Measurements from ENCODE around the gene IFITM10.
A peak's percentile ranks its signal among the peaks of the same experiment; 100 is the strongest.

IFITM10 gene

GRCh38 chr11:1750840-1751530 is 590 bp upstream of the IFITM10 start:
- DNase-seq, result no peak

DNA sequence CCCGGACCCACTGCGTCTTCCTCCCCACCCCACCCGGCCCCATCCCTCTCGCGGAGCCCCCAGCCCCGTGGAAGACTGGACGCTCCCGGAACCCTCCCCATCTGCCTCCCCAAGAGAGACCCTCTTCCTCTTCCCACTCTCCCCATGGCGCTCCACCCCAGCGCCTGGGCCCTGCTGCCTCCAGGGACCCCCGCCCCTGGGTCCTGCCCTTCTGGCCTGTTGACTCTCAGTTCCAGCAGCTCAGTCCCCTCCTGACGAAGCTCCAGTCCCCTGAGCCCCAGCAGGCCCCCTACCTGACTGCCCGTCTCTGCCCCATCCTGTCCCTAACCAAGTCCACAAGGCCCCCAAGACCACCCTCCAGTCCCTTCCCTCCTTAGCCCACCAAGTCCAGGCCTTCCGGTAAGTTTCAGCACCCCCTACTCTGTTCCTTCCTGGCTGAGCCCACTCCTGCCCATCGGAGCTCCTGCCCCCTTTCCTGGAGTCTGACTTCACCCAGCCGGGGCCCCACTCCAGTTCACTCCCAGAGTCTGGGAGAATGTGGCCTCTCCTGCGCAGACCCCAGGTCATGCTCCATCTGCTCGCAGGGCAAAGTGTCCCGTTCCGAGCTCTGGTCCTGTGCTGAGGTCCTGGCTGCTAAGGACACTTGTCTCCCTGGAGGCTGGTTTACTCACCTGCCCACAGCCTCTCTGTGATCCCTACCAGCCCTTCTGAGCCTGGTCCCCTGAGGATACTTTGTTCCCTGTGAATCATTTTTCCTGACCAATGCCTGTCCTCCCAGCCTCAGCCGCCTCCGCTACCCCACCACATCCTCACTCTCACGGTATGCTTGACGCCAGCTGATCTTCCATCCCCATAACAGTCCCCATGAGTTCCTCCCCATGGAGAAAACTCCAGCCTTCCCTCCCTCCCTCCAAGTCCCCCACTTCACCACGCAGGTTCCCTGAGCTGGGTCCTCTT is 722 bp downstream of the IFITM10 start:
- DNase-seq, result no peak

DNA sequence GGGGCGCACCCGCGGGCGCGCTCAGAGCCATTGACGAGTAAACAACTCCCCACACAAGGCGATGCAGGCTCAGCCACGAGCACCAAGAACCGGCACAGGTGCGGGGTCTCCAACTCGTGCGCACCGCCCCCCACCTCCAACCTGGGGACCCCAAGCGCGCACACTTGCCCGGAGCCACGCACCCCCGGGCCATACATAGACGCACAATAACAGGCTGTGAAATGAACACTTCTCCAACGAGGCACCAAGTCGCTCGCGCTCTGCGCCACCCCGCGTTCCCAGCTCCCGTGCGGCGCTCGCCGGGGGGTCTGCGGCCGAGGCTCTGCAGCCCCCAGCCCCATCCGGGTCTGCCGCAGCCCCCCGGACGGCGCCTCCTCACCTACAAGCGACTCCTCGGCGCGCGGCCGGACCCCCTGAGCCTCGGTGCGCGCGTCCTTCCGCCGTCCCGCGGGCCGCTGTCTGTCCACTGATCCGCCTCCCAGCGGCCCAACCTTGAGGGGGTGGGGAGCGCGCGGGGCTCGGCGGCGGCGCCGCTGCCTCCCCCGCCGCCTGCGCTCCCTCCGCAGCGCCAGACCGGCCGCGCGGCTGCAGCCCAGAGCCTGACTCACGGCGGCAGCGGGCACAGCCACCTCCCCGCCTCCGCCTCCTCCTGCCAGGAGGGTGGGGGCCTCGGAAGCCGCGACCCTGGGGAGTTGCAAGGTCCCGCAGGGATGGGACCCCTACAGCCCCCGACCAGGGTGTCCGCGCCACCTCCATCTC is 1.6 kb downstream of the IFITM10 start:
- no peak for DNase-seq

DNA sequence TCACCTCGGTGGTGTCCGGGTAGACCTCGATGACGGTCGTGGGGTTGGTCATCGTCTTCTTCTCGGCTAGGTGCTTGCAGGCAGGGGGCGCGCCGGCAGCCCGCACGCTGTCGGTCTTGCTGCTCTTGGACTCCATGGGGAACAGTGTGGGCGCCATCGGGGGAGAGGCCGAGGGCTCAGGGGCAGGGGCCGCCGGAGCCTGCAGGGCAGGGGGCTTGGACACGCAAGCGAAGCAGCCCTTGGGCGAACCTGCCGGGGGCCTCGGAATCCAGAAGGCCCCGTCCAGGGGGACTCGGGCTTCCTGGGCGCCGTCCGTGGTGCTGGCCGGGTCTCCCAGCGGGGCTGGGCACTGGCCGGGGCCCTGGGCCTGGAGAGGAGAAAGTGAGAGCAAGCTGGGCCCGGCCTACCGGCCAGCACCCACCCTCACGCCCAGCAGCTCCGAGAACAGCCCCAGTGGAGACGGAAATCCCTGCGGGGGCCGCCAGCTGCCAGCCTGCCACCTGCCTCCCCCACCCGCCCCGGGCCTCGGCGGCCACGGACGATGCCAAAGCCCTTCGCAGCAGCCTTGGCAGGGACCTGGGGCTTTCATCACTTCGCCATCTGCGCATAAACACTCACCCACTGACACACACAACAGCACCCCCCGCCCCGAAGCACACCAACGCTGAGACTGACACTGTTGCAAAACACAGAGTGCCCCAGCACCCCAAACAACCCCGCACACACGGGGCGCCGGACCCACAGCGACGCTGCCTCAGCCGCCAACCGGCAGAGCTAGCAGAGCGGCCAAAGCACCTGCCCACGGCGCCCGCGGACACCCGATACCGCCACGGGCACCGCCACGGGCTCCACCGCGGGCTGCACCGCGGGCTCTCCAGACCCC is 2.4 kb downstream of the IFITM10 start:
- no peak for DNase-seq

- DNase-seq, result no peak
Observed at GRCh38 chr11:1746956-1747752, 3.2 kb downstream of the IFITM10 start.

- peak; percentile 25 for DNase-seq
Observed at GRCh38 chr11:1746511-1746931, 3.9 kb downstream of the IFITM10 start.

GRCh38 chr11:1745701-1746320 is 4.6 kb downstream of the IFITM10 start:
- no peak for DNase-seq

GRCh38 chr11:1744891-1745700 is 5.3 kb downstream of the IFITM10 start:
- no peak for DNase-seq

DNA sequence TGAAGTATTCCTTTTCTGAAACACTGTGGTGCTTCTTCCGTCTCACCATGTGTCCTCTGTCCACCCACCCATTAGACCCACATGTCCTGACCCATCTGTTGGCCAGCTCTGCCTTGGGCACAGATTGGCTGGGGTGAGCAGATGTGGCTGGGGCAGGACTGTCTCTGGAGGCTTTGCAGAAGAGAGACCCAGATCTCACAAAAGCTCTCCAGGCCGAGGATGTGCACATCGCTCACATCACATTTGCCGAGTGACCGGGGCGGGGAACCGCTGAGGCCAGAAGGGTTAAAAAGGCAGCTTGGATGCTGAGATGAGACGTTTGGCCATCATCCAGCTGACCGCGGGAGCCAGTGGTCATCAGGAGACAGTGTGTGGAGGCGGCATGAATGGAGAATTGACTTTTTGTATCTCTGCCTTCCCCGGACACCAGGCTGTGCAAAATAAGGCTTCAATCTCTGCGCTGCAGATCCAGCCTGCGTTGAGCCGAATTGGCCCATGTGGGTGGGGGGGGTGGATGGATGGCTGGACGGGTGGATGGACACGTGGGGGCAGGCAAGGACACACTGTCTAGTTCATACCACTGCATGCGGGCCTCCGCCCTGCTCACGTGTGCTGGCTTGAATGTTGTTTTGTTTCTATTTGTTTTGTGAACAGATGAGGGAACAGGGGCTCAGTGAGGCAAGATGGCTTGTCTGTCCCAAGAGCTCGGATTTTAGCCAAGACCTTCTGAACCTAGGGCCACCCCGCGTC is 6.1 kb downstream of the IFITM10 start:
- DNase-seq, result no peak

DNA sequence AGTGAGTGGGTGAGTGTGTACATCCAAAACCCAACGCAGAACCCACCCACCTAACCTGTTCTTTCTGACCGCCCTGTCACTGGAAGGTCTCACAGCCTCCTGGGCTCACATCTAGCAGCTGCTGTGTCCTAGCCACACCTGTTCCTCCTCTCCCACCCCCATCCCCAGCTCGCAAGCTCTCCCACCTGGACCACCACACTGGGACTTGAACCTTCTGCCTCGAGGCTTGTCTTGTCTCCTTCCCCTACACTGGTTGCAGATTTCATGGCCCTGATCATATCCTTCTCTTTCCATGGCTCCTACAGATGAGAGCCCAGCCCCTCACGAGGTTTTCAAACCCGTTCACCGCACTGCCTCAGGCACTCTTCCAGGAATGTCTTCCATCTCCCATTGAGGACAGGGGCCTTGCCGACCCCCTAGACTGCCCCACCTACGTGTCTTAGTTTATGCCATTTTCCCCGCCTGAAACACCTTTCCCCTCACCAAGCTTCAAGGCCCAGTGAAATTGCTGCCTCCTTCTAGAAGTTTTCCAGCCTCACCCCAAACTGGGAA is 6.7 kb downstream of the IFITM10 start:
- no peak for DNase-seq

GRCh38 chr11:1742869-1743584 is 7.4 kb downstream of the IFITM10 start:
- no peak for DNase-seq

GRCh38 chr11:1742371-1742770 is 8.0 kb downstream of the IFITM10 start:
- no peak for DNase-seq

DNA sequence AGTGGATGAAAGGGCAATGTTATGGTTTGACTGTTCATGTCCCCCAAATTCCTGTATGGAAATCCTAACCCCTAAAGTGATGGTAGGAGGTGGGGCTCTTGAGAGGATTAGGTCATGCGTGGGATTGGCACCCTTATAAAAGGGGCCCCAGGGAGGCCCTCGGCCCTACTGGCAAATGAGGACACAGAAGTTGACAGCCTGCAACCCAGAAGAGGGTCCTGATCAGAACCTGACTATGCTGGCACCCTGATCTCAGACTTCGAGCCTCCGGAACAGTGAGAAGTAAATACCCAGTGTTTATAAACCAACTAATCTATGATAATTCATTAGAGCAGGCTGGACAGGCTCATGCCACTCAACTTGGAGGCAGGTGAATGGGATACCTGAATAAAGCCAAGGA is 8.7 kb downstream of the IFITM10 start:
- DNase-seq, result no peak

- no peak for DNase-seq
Observed at GRCh38 chr11:1740786-1741530, 9.4 kb downstream of the IFITM10 start.

GRCh38 chr11:1739576-1739975 is 10.8 kb downstream of the IFITM10 start:
- no peak for DNase-seq

DNA sequence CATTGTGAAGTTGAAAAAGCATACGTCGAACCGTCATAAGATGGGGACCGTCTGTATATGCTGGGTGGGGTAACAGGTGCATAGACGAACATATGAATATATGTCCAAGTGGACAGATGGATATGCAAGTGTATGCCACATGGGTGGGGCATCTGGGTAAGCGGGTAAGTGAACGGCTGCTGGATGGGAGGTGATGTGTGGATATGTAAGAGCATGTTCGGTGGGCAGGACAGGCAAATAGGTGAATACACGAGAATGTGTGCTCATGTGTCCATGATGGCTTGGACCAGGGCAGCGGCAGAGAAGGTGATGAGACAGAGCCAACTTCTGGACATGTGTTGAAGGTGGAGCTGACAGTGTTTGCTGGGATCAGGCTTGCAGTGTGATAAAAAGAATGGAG is 12.0 kb downstream of the IFITM10 start:
- DNase-seq, result no peak

- DNase-seq, result no peak
Observed at GRCh38 chr11:1737080-1737757, 13.2 kb downstream of the IFITM10 start.

All from NCI-H2029 (cell line).